Keratinocyte (primary cell): ENCODE results near the gene MRM3. TPM values are rescaled to one million over a fixed set of nuclear protein-coding genes. Genes with fewer than 3 reads are reported as not detected.

Experiments
- DNase-seq: peaks from one replicate; pipeline ENCODE4 v3.0.0-alpha.2; 2011; ENCODE audit warnings: low read depth, missing footprints, low spot score
- FAIRE-seq: peaks from 2 replicates; lab custom pipeline; 2011; peaks lifted over from hg19 to GRCh38; lab: Jason Lieb, UNC
- H2AFZ ChIP-seq: 2 replicates; pipeline ENCODE4 v1.6.0; 2012; ENCODE audit warnings: low read length, control low read depth, inconsistent platforms; ENCODE audit not compliant: control insufficient read depth
- H3K27ac ChIP-seq: 2 replicates; pipeline ENCODE4 v1.5.1; 2011; ENCODE audit warnings: low read length; ENCODE audit not compliant: control insufficient read depth, insufficient read depth
- H3K27me3 ChIP-seq: 3 replicates; pipeline ENCODE4 v1.6.0; 2011; ENCODE audit warnings: low read length; ENCODE audit not compliant: control insufficient read depth, insufficient read depth; ENCODE audit errors: extremely low read depth
- H3K36me3 ChIP-seq, 2 experiments: 2 replicates in 1 of 2; 3 replicates in 1 of 2; pipeline ENCODE4 v1.5.1; 2011; ENCODE audit warnings: low read length in 2 of 2, mild to moderate bottlenecking in 1 of 2; ENCODE audit not compliant: control insufficient read depth in 2 of 2, insufficient read depth in 2 of 2; ENCODE audit errors: extremely low read depth in 1 of 2
- H3K4me1 ChIP-seq: 3 replicates; pipeline ENCODE4 v1.5.1; 2011; ENCODE audit warnings: low read length; ENCODE audit not compliant: control insufficient read depth, insufficient read depth; ENCODE audit errors: extremely low read depth
- H3K4me2 ChIP-seq: 3 replicates; pipeline ENCODE4 v1.6.0; 2011; ENCODE audit warnings: low read depth, low read length; ENCODE audit not compliant: control insufficient read depth, insufficient read depth; ENCODE audit errors: extremely low read depth
- H3K4me3 ChIP-seq, 3 experiments: fragments of 200-600 bp in 1 of 3; sonication (generic) in 1 of 3; 2 replicates in 2 of 3; 3 replicates in 1 of 3; pipeline ENCODE4 v1.5.1; 2011 to 2016; ENCODE audit warnings: low read length in 3 of 3, mild to moderate bottlenecking in 3 of 3, control low read depth in 2 of 3, inconsistent platforms in 1 of 3, low read depth in 1 of 3, mixed read lengths in 1 of 3, mixed run types in 1 of 3, moderate library complexity in 1 of 3; ENCODE audit not compliant: control insufficient read depth in 2 of 3, insufficient read depth in 2 of 3; ENCODE audit errors: extremely low read depth in 1 of 3
- H3K79me2 ChIP-seq: 2 replicates; pipeline ENCODE4 v1.6.0; 2012; ENCODE audit warnings: low read length; ENCODE audit not compliant: control insufficient read depth, insufficient read depth
- H3K9ac ChIP-seq: 3 replicates; pipeline ENCODE4 v1.6.0; 2011; ENCODE audit warnings: low read length; ENCODE audit not compliant: control insufficient read depth, insufficient read depth; ENCODE audit errors: extremely low read depth
- H3K9me1 ChIP-seq: 3 replicates; pipeline ENCODE4 v1.6.0; 2011; ENCODE audit warnings: low read length; ENCODE audit not compliant: control insufficient read depth, insufficient read depth; ENCODE audit errors: extremely low read depth
- H3K9me3 ChIP-seq: 2 replicates; pipeline ENCODE4 v1.5.1; 2012; ENCODE audit warnings: low read depth, low read length; ENCODE audit not compliant: control insufficient read depth
- H4K20me1 ChIP-seq: 3 replicates; pipeline ENCODE4 v1.6.0; 2011; ENCODE audit warnings: low read length; ENCODE audit not compliant: control insufficient read depth, insufficient read depth; ENCODE audit errors: extremely low read depth
- CTCF ChIP-seq, 3 experiments: IDR thresholded peaks in 1 of 3; conservative IDR thresholded peaks in 1 of 3; optimal IDR thresholded peaks in 1 of 3; 2 replicates in 2 of 3; 3 replicates in 1 of 3; pipeline versions ENCODE3 to v1.5.1; 2011; ENCODE audit warnings: low read length in 3 of 3, mild to moderate bottlenecking in 3 of 3, moderate library complexity in 2 of 3, control low read depth in 1 of 3, inconsistent platforms in 1 of 3; ENCODE audit not compliant: insufficient read depth in 2 of 3; ENCODE audit errors: extremely low read depth in 1 of 3
- EZH2 ChIP-seq: IDR thresholded peaks from one replicate; pipeline ENCODE4 v1.6.1; 2012; ENCODE audit warnings: inconsistent platforms, mild to moderate bottlenecking, low read length, moderate library complexity
- dilution Hi-C: fragments of 300-500 bp; cut with MboI; formaldehyde crosslinking; loops from one replicate; pipeline ENCODE4 v1.7.0; 2020; ENCODE audit warnings: low sequenced_read_pairs; ENCODE audit not compliant: extremely low pct_ligation_motif_present
- polyA plus RNA-seq, 5 experiments: library from polyadenylated mRNA; depleted of rRNA in 3 of 5; stranded (reverse) in 3 of 5; stranded (forward) in 1 of 5; unstranded in 1 of 5; fragments of >200 nt; gene quantifications; 1 replicate in 1 of 5; 2 replicates in 3 of 5; 3 replicates in 1 of 5; pipeline versions ENCODE4 v1.2.1 to v1.2.3, GENCODE V29; 2011 to 2012; ENCODE audit warnings: missing spikeins in 2 of 5, low read depth in 1 of 5, low replicate concordance in 1 of 5

MRM3 gene
- polyA plus RNA-seq, 1 donor (not counting 4 experiments of a cell fraction or from before 2014, with no cell fraction given): 15.5 TPM

GRCh38 chr17:801660-802059, 19.5 kb downstream of the MRM3 start:
- H3K36me3 ChIP-seq: peaks cover 27 to 39% of the 10 kb centered on the region in 2 experiments
- dilution Hi-C loops: no loop called here
- DNase-seq (no peak), FAIRE-seq (no peak)
- H3K9me3 ChIP-seq: no peaks in the 10 kb centered on the region
- no peak overlapping the region for H3K27ac ChIP-seq
- no peak overlapping the region for H3K4me2 ChIP-seq
- H3K9me1 ChIP-seq: no peaks in the 10 kb centered on the region
- no peak overlapping the region for H2AFZ ChIP-seq
- H3K4me3 ChIP-seq: no peak overlapping the region
- no peaks in the 10 kb centered on the region for H3K79me2 ChIP-seq
- H4K20me1 ChIP-seq: no peaks in the 10 kb centered on the region
- H3K9ac ChIP-seq: no peak overlapping the region
- TF ChIP-seq CTCF (optimal IDR thresholded peaks at IDR 0.05 in 1 of 3, IDR thresholded peaks at IDR 0.05 in 1 of 3, conservative IDR thresholded peaks at IDR 0.05 in 1 of 3; ENCODE audit: extremely low read depth in 1 of 3, insufficient read depth in 2 of 3, low read length in 3 of 3) (no peak), EZH2 (no peak)
- no peaks in the 10 kb centered on the region for H3K4me1 ChIP-seq
- no peaks in the 10 kb centered on the region for H3K27me3 ChIP-seq

GRCh38 chr17:802481-802880, 20.3 kb downstream of the MRM3 start:
- H3K36me3 ChIP-seq: peaks cover 21 to 37% of the 10 kb centered on the region in 2 experiments
- dilution Hi-C loops: no loop called here
- H3K9ac ChIP-seq: no peak overlapping the region
- DNase-seq (no peak), FAIRE-seq (no peak)
- no peak overlapping the region for H2AFZ ChIP-seq
- H3K27ac ChIP-seq: no peak overlapping the region
- H3K79me2 ChIP-seq: no peaks in the 10 kb centered on the region
- no peak overlapping the region for H3K4me3 ChIP-seq
- H4K20me1 ChIP-seq: no peaks in the 10 kb centered on the region
- H3K9me1 ChIP-seq: no peaks in the 10 kb centered on the region
- no peaks in the 10 kb centered on the region for H3K27me3 ChIP-seq
- TF ChIP-seq EZH2 (no peak), CTCF (optimal IDR thresholded peaks at IDR 0.05 in 1 of 3, IDR thresholded peaks at IDR 0.05 in 1 of 3, conservative IDR thresholded peaks at IDR 0.05 in 1 of 3; ENCODE audit: extremely low read depth in 1 of 3, insufficient read depth in 2 of 3, low read length in 3 of 3) (no peak)
- no peaks in the 10 kb centered on the region for H3K4me1 ChIP-seq
- no peaks in the 10 kb centered on the region for H3K9me3 ChIP-seq
- H3K4me2 ChIP-seq: no peak overlapping the region
